ENCODE measurements around the gene PLK3. TPM values are rescaled to one million over a fixed set of nuclear protein-coding genes. Genes with fewer than 3 reads are reported as not detected.
"Not testable (repeated sequence)": the region's sequence is repeated elsewhere in the genome, so short reads cannot be mapped to it uniquely, and the experiment has no call there.

Gene PLK3
- total and polyA plus RNA-seq, 2 of the 4 experiments (the other 2 are of a cell fraction), result 15.8 to 51.6 TPM

GRCh38 chr1:44835738-44836675 lies 35.8 kb downstream of the PLK3 start (continued):
- TF ChIP-seq USF2 (IDR thresholded peaks at IDR 0.05; ENCODE audit: low read depth, low read length) (no peak), MAFK (IDR thresholded peaks at IDR 0.05; ENCODE audit: low read depth, low read length) (no peak)

GRCh38 chr1:44838294-44838693 lies 38.1 kb downstream of the PLK3 start:
- H3K14ac ChIP-seq (replicated peaks; ENCODE audit: low read depth, low read length); H3K23ac ChIP-seq (ENCODE audit: low read depth, low read length); H2AK5ac ChIP-seq (ENCODE audit: low read depth, low read length); H4K91ac ChIP-seq (ENCODE audit: insufficient read depth, low read depth, low read length); H3K9me1 ChIP-seq (ENCODE audit: insufficient read depth, low read length); H4K5ac ChIP-seq (ENCODE audit: low read depth, low read length); dilution Hi-C loops (cut with HindIII; ENCODE audit: low sequenced_read_pairs, unreplicated experiment); H3K56ac ChIP-seq (ENCODE audit: extremely low read depth, insufficient read depth, low read length); H4K20me1 ChIP-seq (ENCODE audit: insufficient read depth, low read length); H3K27me3 ChIP-seq (ENCODE audit: control insufficient read depth, insufficient read depth, low read length); H3K9me3 ChIP-seq (ENCODE audit: control insufficient read depth, insufficient read depth, low read length); H2BK20ac ChIP-seq (ENCODE audit: low read depth, low read length); H3K4me2 ChIP-seq (ENCODE audit: low read depth, low read length); H4K8ac ChIP-seq (ENCODE audit: low read depth in 2 of 2, low read length in 2 of 2); H3K4me3 ChIP-seq (ENCODE audit: insufficient read depth, low read depth, low read length); H3K4ac ChIP-seq (ENCODE audit: low read depth, low read length); H3K18ac ChIP-seq (ENCODE audit: low read depth, low read length); H2AK9ac ChIP-seq (replicated peaks; ENCODE audit: low read depth, low read length, poor library complexity); H2AFZ ChIP-seq (replicated peaks; ENCODE audit: low read length, poor library complexity); H3K9ac ChIP-seq (ENCODE audit: low read depth, low read length); H3K79me1 ChIP-seq (ENCODE audit: low read depth in 1 of 2, low read length in 2 of 2); H3K27ac ChIP-seq (ENCODE audit: insufficient read depth, low read length); POLR2A ChIA-PET (ENCODE audit: unreplicated experiment); H2BK120ac ChIP-seq (ENCODE audit: low read depth, low read length); DNase-seq; H3K36me3 ChIP-seq (ENCODE audit: control insufficient read depth, insufficient read depth, low read length); ATAC-seq (ENCODE audit: low read depth); H3K4me1 ChIP-seq (ENCODE audit: control insufficient read depth, insufficient read depth, low read length); BruUV-seq (replicated peaks); H2BK5ac ChIP-seq (ENCODE audit: low read depth, low read length, poor library complexity, severe bottlenecking); H2BK15ac ChIP-seq (ENCODE audit: low read depth, low read length); CTCF ChIA-PET: not testable (repeated sequence)
- in situ Hi-C loops (cut with MboI; ENCODE audit: low sequenced_read_pairs), result loop anchor here (10.0 kb wide), 1 partner anchor 467 kb away; no protein-coding TSS in a partner anchor
- intact Hi-C loops (cut with micrococcal nuclease), result loop anchor here (5.0 kb wide), 2 partner anchors 149 to 464 kb away; partner anchors contain the start of gene EIF2B3
- 88% methylated on average over 4 of the region's 11 CpGs; no CpG with 5 or more reads in 1 of the 2 experiments for WGBS, 2 experiments (ENCODE audit: extremely low coverage in 2 of 2, insufficient read length in 1 of 2)
